A673 (cell line): ENCODE data around the gene AP1S2. TPM values are rescaled to one million over a fixed set of nuclear protein-coding genes. Genes with fewer than 3 reads are reported as not detected.

Experiments
- BruUV-seq: library from RNA; stranded (reverse); fragments of 400-500 nt; replicated peaks from 2 replicates; lab custom pipeline; 2021; lab: Mats Ljungman, UMichigan
- CTCF ChIA-PET: fragments of 300-600 bp; sonication (Branson Sonifier 250); formaldehyde crosslinking; loops from one replicate; lab custom pipeline; 2022; ENCODE audit warnings: antibody characterized with exemption; lab: Charles Lee
- POLR2A ChIA-PET: fragments of 300-600 bp; sonication (Branson Sonifier 250); formaldehyde crosslinking; loops from one replicate; lab custom pipeline; 2022; ENCODE audit warnings: antibody characterized with exemption; ENCODE audit not compliant: low non-redundant PET; lab: Charles Lee
- DNase-seq: peaks from one replicate; pipeline ENCODE4 v3.0.0-alpha.2; 2015; ENCODE audit warnings: low spot score
- H3K27ac ChIP-seq: fragments of 200-600 bp; sonication (generic); 2 replicates; pipeline ENCODE4 v1.5.1; 2016; ENCODE audit warnings: mixed run types, low read depth, mild to moderate bottlenecking, mixed read lengths, antibody characterized with exemption, low read length; ENCODE audit not compliant: poor library complexity, severe bottlenecking
- H3K27me3 ChIP-seq: fragments of 200-600 bp; sonication (generic); replicated peaks from 2 replicates; pipeline ENCODE4 v1.6.1; 2017; ENCODE audit warnings: mixed run types, low read depth, mild to moderate bottlenecking, mixed read lengths, antibody characterized with exemption, low read length; ENCODE audit not compliant: insufficient read depth, poor library complexity
- H3K36me3 ChIP-seq: fragments of 200-600 bp; sonication (generic); 2 replicates; pipeline ENCODE4 v1.6.1; 2016; ENCODE audit warnings: mixed run types, mild to moderate bottlenecking, mixed read lengths, antibody characterized with exemption, low read length; ENCODE audit not compliant: insufficient read depth, poor library complexity, severe bottlenecking
- H3K4me1 ChIP-seq: fragments of 200-600 bp; sonication (generic); 2 replicates; pipeline ENCODE4 v1.6.1; 2017; ENCODE audit warnings: mixed run types, mild to moderate bottlenecking, mixed read lengths, antibody characterized with exemption, low read length; ENCODE audit not compliant: insufficient read depth, poor library complexity, severe bottlenecking
- H3K4me3 ChIP-seq: fragments of 200-600 bp; sonication (generic); 2 replicates; pipeline ENCODE4 v1.5.1; 2016; ENCODE audit warnings: low read depth, mixed run types, mild to moderate bottlenecking, mixed read lengths, low read length; ENCODE audit not compliant: poor library complexity, severe bottlenecking
- H3K9me3 ChIP-seq: fragments of 200-600 bp; sonication (generic); 2 replicates; pipeline ENCODE4 v1.6.1; 2016; ENCODE audit warnings: mixed run types, low read depth, mild to moderate bottlenecking, mixed read lengths, antibody characterized with exemption, low read length; ENCODE audit not compliant: poor library complexity, severe bottlenecking
- CTCF ChIP-seq: fragments of 300-800, 200-600 bp; sonication (generic); conservative IDR thresholded peaks from 2 replicates; pipeline ENCODE4 v1.5.1; 2017; ENCODE audit warnings: low read depth, mild to moderate bottlenecking, antibody characterized with exemption, low read length, moderate library complexity, mixed read lengths
- EZH2 ChIP-seq: fragments of 200-600 bp; sonication (generic); IDR thresholded peaks from 2 replicates; pipeline ENCODE4 v1.6.1; 2017; ENCODE audit warnings: borderline replicate concordance, low read depth, mild to moderate bottlenecking, mixed read lengths, antibody characterized with exemption, low read length; ENCODE audit not compliant: poor library complexity, severe bottlenecking
- intact Hi-C: fragments of 100-400 bp; cut with micrococcal nuclease; formaldehyde crosslinking; loops from one replicate; pipeline ENCODE4 v1.10.0; 2022; ENCODE audit not compliant: unreplicated experiment
- total RNA-seq: library from RNA; stranded (reverse); gene quantifications from 2 replicates; pipeline ENCODE4 v1.2.3, GENCODE V29; 2021

Gene AP1S2
- total RNA-seq, 1 experiment from 2014 or later: 59.3 TPM

GRCh38 chrX:15870310-15870709 is 15.7 kb upstream of the AP1S2 start:
- peaks cover 7% of the 10 kb centered on the region for H3K27me3 ChIP-seq
- H3K9me3 ChIP-seq: no peaks in the 10 kb centered on the region
- CTCF ChIA-PET: interaction anchor here (0.7 kb wide), 1 partner anchor 570 kb away, joined by 6 read pairs; no protein-coding TSS in a partner anchor
- H3K36me3 ChIP-seq: no peaks in the 10 kb centered on the region
- H3K4me3 ChIP-seq: no peak overlapping the region
- POLR2A ChIA-PET: no interaction called here
- no peak for DNase-seq
- no TSS peak for BruUV-seq
- no peak overlapping the region for H3K27ac ChIP-seq
- intact Hi-C loops: no loop called here
- no peaks in the 10 kb centered on the region for H3K4me1 ChIP-seq
- TF ChIP-seq EZH2 (no peak), CTCF (no peak)

GRCh38 chrX:15869695-15870094 is 15.1 kb upstream of the AP1S2 start:
- CTCF ChIA-PET: interaction anchor here (0.7 kb wide), 1 partner anchor 571 kb away, joined by 6 read pairs; no protein-coding TSS in a partner anchor
- POLR2A ChIA-PET: no interaction called here
- intact Hi-C loops: no loop called here
- no peaks in the 10 kb centered on the region for H3K4me1 ChIP-seq
- TF ChIP-seq CTCF: no peak
- no peak for TF ChIP-seq EZH2
- H3K27ac ChIP-seq: no peak overlapping the region
- no peak for DNase-seq
- no peak overlapping the region for H3K4me3 ChIP-seq
- H3K27me3 ChIP-seq: peaks cover 10% of the 10 kb centered on the region
- H3K9me3 ChIP-seq: no peaks in the 10 kb centered on the region
- H3K36me3 ChIP-seq: no peaks in the 10 kb centered on the region
- BruUV-seq: no TSS peak

GRCh38 chrX:15866147-15866546 is 11.5 kb upstream of the AP1S2 start:
- CTCF ChIA-PET: no interaction called here
- DNase-seq: no peak
- Histone ChIP-seq H3K27ac (no peak overlapping the region), H3K36me3 (no peaks in the 10 kb centered on the region), H3K4me3 (no peak overlapping the region), H3K27me3 (peaks cover 13% of the 10 kb centered on the region), H3K4me1 (no peaks in the 10 kb centered on the region), H3K9me3 (no peaks in the 10 kb centered on the region)
- TF ChIP-seq CTCF (no peak), EZH2 (no peak)
- intact Hi-C loops: no loop called here
- POLR2A ChIA-PET: no interaction called here
- BruUV-seq: no TSS peak
